ENCODE data around the gene ZNF141. TPM values are rescaled to one million over a fixed set of nuclear protein-coding genes. Genes with fewer than 3 reads are reported as not detected.

ZNF141 gene
- total RNA-seq, 1 experiment from 2014 or later: 133 TPM

- Histone ChIP-seq H3K27ac (ENCODE audit: low read length) (no peak overlapping the region), H3K9me3 (ENCODE audit: low read length) (peaks cover 54% of the 10 kb centered on the region), H3K4me1 (ENCODE audit: low read length) (no peaks in the 10 kb centered on the region), H3K4me2 (ENCODE audit: low read depth, low read length, poor library complexity, severe bottlenecking) (no peak overlapping the region), H3K9me2 (replicated peaks; ENCODE audit: insufficient read depth, low read length) (no peaks in the 10 kb centered on the region), H3K4me3 (ENCODE audit: low read length) (no peak overlapping the region), H3K79me2 (ENCODE audit: low read length) (no peaks in the 10 kb centered on the region), H2AFZ (ENCODE audit: low read length) (no peak overlapping the region), H3K9ac (ENCODE audit: low read length) (no peak overlapping the region), H3K36me3 (ENCODE audit: insufficient read depth, low read length) (peaks cover 17% of the 10 kb centered on the region), H3K27me3 (ENCODE audit: low read length) (no peaks in the 10 kb centered on the region), H4K20me1 (ENCODE audit: insufficient read depth, low read depth, low read length) (no peaks in the 10 kb centered on the region)
- no peak for DNase-seq
These were observed 85.0 kb downstream of the ZNF141 start for GRCh38 chr4:422587-422986.

Small RNA genes lying within 50 kb of the gene (small RNA-seq; reads per million reads assigned to genes)
- gene AC079140.2 (0.63 reads per million, percentile 16 among the genes with 10 or more reads in this experiment), gene MIR571 (not detected), gene ZNF519P4 (not detected)

Other genes with a start within 250 kb of the ZNF141 start
- 27.1 and 38.7 TPM in 2 replicates for gene ZNF718, start 213.3 kb upstream of the ZNF141 start, total RNA-seq (2014; rRNA removed; shearing (Covaris generic); ENCODE audit: low replicate concordance)
- 0.25 and 1.0 TPM in 2 replicates for gene ZNF732, start 32.3 kb upstream of the ZNF141 start, total RNA-seq (2014; rRNA removed; shearing (Covaris generic); ENCODE audit: low replicate concordance)
- gene ZNF721, start 161.3 kb downstream of the ZNF141 start, total RNA-seq (2014; rRNA removed; shearing (Covaris generic); ENCODE audit: low replicate concordance): 73.1 and 105 TPM in 2 replicates
- 50.8 and 72.6 TPM in 2 replicates for gene PIGG, start 161.4 kb downstream of the ZNF141 start, total RNA-seq (2014; rRNA removed; shearing (Covaris generic); ENCODE audit: low replicate concordance)
- not detected in 2 replicates for gene TMEM271, start 238.5 kb downstream of the ZNF141 start, total RNA-seq (2014; rRNA removed; shearing (Covaris generic); ENCODE audit: low replicate concordance)